HG03108 (cell line): Measurements from ENCODE around the gene ZNF385B.
"Not testable (repeated sequence)": the region's sequence is repeated elsewhere in the genome, so short reads cannot be mapped to it uniquely, and the experiment has no call there.

Experiments used
- ATAC-seq: cut with Tn5 transposase; IDR thresholded peaks from one replicate; pipeline ENCODE4 v1.9.1; 2021; ENCODE audit warnings: moderate library complexity; ENCODE audit not compliant: unreplicated experiment

ZNF385B gene

DNA sequence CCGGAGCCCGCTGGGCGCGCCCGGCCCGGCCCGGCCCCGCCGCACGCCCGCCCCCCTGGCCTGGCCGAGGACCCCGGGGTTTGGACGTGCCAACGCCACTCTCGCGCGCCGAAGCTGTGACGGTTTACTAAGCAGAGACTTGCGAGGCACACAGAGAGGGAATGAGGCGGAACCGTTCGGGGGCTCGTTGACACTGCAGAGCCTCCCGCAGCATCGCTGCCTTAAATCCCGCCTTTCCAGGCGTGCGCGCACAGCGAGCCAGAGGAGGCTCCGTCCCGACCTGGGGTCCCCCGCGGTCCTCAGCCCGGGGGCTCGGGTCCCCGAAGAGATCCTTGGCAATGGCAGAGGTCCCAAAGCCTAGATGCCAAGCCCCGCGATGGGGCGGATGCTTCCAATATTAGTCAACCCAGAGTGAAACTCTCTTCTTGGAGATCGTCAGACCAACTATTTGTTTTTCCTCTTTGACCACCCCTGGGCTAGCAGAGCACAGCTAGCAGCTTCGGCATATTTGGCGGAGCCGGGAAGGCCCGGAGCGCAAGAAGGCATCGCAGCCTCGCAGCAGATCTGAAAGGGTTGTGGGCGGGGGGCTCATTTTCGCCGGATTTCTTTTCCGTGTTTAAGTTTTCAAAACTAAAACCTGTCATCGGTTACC lies at the start of gene ZNF385B:
Gene ZNF385B, minus strand, starts transcription at position 197 of the 652 bp plus-strand sequence.
- ATAC-seq = no peak

DNA sequence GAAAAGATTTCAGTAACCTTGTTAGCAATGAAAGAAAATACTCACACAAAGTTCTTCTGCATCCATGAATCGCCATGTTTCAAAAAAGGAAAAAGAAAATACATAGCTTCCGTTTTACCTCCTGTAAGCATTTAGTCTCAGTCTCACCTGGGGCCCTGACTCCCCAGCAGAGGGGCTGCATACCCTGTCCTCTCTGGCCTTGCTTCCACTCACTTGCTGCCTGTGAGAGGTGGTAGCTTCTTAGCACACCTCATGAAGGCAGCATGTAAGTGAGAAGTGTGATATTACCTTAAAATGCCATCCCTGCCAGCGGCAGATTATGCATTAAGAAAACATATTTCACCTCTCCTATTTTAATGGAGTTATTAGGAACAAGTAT lies 49.3 kb upstream of the ZNF385B start:
- no peak for ATAC-seq

DNA sequence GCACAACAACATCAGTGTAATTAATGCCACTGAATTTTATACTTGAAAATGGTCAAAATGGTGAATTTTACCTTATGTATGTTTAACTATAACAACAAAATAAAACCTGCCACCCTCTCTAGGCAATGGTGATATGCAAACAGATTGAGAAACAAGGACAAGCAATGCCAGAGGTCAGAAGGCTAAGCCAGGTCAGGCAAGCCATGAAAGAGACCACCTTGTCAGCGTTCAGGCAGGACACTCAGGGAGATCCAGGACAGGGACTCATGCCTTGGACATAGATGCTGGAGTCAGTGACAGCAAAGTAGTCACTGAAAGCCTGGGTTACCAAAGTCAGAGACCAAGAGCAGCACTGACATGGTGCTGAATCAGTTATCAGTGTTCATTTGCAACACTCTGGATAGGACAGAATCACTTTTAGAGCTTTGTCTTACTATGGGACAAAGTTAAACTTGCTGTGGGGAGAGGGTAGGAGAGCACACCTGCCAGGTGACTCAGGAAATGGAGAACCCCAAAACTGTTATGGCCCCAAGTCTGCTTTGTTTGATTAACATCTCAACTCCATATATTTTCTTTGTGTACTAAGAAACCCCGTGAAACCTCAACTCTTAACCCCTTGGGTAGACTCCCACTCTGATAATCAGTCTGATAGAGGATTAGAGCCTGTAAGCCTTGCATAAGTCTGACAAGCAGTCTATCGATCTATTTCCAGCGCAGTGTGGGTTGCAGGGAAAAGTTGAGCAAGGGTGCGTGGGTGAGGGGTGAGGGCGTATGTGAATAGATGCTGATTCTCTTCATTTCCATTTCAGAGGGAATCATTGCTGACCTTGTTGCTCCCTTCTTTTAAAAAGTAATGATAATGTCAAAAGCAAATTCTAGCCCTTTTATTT lies 48.7 kb upstream of the ZNF385B start:
- ATAC-seq = no peak

DNA sequence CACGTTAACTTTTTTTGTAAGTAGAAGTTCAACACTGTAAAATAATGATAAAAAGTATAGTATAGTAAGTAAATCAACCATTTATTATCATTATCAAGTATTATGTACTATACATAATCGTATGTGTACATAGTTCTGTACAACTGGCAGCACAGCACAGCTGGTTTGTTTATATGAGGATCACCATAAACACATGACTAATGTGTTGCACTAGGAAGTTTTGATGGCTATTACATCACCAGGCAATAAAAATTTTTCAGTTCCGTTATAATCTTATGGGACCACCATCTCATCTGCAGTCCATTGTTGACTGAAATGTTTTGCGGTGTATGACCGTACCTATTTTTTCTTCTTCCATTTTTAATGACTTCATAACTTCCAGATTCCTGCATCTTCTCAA lies 39.2 kb upstream of the ZNF385B start:
- ATAC-seq = no peak

DNA sequence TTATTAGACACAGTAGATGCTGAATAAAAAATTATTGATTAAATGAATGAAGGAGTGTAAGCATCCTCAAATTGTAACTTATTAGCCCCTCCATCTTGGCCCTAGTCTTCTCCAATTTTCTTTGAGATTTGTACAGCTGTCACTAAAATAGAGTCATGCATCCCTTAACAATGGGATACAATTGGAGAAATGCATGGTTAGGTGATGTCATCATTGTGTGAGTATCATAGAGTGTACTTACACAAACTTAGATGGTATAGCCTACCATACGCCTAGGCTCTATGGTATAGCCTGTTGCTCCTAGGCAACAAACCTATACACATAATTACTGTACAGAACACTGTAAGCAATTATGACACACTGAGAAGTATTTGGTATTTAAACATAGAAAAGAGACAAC lies 38.3 kb upstream of the ZNF385B start:
- no peak for ATAC-seq

DNA sequence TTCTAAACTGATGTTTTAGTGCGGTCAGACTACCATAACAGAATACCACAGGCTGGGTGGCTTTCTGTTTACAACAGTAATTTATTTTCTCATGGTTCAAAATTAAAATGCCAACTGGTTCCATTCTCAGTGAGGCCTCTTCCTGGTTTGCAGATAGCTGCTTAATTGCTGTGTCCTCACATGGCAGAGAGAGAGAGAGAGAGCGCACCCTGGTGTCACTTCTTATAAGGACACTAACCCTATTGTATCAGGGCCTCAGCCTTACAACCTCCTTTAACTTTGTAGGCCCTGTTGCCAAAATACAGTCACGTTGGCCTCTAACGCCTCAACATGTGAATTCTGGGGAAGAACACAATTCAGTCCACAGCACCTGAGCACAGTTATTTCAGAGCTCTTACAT lies 37.5 kb upstream of the ZNF385B start:
- ATAC-seq = no peak

DNA sequence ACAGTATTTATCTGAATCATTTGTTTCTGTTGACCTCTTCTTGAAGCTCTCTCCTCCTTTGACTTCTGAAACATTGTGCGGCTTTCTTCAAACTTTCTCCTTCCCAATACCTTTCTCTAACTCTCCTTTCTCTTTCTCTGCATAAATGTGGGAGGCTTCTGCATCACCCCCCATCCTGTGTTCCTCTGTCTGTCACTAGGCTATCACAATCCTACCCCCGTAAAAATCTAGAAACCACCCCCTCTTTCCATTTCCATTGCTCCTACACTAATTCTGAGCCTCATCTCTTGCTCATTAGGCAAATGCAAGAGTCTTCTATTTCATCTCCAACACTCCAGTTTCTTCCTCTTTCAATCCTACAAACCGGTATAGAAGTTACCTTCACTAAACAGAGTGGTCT lies 32.2 kb upstream of the ZNF385B start:
- ATAC-seq = no peak

DNA sequence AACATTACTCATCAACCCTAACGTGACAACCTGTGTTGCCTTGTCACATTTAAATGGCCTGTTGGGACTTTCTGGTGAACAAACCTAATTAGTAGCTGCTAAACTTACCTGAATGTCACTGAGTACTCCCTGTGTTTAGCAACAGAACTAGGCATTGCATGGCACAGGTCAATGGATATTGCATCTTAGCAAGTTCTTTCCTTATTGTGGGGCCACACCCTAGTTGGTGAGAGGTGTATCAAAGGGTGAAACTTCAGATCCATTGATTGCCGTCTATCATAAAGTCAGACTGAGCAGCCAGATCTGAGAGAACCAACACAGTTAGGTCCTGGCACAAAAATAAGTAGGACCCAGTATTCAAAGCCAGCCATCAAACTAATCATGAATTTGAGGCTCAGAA lies 29.8 kb upstream of the ZNF385B start:
- no peak for ATAC-seq

DNA sequence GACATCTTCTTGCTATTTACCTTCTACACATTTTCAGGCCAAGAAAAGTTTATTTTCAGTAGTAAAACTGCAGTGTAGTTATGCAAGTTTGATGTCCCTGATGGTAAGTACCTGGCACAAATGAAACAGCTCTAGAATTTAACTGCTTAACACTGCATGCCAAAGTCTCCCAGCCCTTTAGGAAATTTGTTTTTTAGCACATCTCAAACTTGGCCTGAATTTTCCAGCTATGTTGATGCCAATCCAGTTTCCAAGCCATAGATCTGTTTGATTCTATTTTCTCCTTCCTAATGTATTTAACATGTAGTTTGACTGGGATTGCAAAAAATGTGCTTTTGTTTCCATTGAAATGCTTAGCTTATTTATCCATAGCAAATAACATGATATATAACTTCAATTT lies 29.3 kb upstream of the ZNF385B start:
- ATAC-seq = no peak

DNA sequence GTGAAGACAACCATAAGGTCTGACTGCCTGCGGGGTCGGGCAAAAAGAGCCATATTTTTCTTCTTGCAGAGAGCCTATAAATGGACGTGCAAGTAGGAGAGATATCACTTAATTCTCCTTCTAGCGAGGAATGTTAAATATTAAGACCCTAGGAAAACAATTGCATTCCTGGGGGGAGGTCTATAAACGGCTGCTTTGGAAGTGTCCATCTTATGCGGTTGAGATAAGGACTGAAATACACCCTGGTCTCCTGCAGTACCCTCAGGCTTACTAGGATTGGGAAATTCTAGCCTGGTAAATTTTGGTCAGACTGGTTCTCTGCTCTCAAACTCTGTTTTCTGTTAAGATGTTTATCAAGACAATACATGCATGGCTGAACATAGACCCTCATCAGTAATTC lies 27.2 kb upstream of the ZNF385B start:
- not testable (repeated sequence) for ATAC-seq

DNA sequence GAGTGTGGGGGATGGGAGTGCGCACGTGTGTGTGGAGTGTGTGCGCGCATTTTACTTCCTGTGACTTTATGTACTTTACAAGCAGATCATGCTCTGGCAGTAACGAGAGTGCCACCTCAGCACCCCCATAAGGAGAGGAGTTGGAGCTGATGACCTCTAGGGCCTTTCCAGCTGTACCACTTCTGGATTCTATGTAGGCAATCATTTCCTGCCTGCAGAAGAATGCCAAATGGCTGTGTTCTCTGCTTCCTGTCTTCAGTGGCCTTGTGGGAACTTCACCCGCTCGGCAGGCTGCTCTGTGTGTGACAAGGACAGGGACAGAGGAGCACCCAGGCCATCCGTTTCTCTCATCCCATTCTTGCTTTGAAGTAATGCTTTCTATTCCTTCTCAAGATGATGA lies 22.8 kb upstream of the ZNF385B start:
- ATAC-seq = no peak

DNA sequence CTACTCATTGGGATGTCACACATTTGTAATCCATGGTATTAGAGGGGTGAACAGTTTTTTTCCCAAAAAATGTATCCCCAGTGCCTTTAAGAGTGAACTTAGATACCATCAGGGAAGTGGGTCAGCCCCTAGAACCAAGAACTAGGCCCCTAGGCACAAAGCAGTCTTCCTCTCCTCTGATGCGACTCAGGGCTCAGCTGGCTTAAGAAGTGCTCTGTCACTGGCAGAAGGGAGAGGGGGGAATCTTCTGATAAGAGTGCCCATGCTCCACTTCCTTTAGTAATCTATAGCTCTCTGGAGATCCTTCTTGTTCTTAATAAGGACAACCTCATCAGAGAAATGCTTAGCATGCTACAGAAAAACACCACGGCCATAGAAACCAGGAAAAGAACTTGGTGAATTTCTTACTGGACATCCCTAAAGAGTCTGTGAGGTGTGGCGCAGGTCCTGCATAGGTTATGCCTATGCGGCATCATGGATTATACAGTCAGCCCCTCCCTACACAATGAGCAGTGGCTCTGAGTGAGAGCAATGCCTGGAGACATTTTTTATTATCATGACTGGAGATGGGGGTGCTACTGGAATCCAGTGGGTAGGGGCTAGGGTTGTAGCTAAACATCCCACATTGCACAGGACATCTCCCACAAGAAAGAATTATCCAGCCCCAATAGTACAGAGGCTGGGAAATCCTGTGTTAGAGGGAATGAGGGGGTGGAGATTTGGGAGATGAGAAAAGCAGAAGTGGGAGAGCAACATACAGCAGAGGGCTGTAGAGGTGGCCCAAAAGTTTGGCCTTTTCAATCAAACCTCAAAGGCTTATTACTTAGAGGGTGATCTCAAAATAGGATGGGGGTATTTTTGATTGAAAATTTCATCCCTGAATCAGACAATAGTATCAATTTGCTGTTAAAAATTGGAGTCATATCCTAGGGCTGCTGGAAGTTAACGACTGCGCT lies 21.7 kb upstream of the ZNF385B start:
- ATAC-seq = no peak

DNA sequence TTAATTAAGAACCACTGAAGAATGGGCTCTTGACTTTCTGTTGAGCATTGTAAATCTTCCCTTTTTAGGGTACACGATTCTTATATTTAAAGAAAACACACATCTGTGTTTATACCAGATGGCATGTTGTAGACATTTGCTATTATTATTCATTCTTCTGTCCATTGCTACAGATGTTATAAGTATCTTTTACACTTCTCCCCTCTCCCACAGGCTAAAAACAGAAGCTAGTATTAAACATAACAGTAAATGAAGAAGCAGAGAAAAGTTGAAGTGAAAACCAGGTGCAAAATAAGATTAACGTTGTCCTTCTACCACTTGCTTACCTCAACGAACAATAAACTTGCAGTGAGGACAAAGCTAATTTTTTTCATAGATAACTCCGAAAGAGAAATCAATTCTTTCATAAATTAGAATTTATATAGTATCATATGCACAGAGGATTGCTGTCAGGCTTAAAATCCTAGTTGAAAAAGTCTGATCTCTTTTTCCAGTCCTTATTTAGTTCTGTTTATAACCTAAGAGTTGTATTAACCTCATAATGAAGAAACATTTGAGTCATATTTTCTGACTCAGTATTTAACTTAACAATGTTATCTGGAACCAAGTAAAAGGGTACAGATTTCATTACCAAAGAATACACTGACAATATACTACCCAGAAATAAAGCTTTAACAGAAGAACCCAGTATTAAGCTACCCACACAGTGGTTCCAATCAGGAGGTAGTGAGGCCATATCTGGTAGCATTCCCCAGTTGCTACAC lies 16.4 kb upstream of the ZNF385B start:
- no peak for ATAC-seq

DNA sequence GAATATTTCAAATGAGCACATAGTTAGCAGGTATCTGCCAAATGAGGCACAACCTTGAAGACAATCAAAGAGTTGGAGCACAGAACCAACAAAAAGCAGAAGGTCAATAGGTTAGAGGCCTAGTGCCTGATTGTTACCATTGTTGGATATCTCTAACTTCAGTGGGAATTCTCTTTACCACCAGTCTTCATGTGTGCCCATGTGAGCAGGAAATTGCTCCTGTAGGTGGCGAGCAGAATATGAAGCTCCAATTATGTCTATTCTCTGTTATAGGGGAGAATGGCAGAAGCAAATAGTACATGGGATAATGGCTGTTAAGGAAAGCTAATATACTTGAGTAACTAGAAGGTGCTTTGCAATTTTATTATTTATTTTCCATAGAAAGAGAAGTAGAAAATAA lies 14.9 kb upstream of the ZNF385B start:
- no peak for ATAC-seq

DNA sequence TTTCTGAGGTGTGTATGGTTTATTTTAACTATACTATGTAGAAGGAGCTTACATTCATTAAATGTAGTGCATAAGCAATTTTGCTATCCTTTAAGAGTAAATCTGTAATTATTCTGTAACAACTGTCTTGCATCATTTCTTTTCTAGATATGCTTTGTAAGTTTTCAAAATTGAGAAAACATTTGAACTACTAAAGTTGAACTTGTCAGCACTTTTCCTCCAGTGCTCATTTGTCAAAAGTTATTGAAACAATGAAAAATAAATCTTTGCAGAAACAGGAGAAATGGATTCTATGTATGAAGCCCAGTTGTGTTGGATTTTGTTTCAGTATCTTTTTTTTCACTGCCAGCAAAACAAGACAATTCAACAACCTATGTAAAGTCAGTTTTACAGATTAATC lies 14.5 kb upstream of the ZNF385B start:
- no peak for ATAC-seq

DNA sequence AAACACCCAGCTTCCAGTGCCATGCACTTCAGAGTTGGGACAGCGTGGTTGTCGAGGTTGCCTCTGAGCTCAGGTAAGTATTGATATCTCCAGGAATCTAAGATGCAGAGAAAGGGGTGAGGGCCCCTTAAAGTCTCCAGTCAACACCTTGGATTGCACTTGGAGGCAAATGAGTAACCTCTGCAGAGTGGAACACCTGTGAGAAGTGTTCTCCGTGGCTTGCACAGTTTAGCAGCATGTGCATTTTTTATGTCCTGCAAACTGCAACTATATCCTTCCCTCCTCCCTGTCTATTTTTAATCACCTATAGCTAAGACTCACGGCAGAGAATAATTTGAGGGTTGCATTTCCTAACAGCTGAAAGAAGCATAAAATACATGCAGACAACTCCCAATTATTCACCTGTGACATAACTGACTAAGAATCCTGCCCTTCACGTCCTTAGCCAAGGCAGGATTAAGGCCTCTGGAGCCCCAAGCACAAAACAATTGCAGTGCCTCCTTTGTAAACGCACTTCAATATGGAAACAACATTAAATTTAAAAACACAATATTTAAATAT lies 1.6 kb upstream of the ZNF385B start:
- no peak for ATAC-seq

DNA sequence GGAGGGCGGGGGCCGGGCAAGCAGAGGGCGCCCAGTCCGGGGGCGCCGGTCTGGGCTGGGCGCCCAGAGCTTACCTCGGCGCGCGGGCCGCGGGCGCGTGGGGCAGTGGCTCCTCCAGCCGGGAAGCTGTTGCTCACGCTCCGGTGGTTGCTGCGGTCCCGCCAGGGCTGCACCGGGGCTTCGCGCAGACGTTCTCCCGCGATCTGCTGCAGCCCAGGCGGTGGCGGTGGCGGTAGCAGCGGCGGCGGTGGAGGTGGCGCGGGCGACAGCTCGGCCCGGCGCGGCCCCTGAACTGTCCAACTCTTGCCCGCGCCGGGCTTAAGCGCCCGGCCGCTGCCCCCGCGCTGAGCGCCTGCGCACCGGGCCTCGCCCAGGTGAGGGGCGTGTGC lies 391 bp downstream of the ZNF385B start:
- no peak for ATAC-seq

DNA sequence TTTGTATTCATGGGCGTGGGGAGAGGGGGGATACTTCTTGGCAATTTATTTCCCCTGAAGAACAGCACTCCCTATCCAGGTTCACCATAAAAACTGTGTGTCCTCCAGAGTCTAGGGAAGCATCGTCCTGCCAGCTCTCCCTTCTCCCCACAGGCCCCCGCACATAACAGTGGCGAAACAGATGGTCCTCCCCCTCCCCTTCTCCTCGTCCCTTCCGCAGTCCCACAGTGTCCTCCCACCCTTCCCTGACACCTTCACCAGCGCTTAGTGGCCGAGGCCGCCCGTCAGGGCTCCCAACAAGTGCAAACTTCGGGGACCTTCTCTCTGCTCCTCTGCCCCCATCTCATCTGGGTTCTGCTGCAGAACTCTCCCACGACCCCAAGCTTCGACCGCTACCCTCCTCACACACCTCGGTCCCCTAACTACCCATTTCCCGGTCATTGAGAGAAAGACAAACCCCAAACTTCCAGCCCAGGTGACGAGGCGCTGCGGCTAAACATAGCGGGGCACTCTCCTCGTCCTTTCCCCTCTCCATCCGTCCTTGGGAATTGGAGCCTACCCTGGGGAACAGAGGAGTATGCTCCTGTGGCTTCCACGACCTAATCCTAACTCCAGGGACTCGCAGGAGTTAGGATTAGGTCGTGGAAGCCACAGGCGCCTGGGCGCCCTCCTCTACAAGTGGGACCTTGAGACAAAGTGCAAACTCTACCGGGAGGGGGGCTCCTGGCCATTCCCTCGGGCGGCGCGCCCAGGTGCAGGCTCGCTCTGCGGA lies 971 bp downstream of the ZNF385B start:
- ATAC-seq = no peak

DNA sequence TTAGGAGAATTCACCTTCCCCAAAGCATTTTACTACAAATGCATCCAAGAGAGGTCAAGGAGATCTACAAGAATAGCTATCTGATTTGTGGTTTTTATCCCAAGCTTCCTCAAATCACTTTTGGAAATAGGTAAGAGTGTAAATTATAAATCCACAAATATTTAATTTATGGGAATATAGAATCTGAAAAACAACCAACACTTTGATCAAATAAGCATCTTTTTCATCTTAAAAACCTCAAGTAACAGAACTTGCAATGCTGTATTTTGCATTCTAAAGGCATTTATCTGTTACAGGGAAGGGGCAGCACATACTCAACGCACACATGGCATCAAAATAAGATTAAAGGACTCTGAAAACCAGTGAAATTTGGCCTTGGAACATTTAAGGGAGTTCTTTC lies 1.9 kb downstream of the ZNF385B start:
- no peak for ATAC-seq

DNA sequence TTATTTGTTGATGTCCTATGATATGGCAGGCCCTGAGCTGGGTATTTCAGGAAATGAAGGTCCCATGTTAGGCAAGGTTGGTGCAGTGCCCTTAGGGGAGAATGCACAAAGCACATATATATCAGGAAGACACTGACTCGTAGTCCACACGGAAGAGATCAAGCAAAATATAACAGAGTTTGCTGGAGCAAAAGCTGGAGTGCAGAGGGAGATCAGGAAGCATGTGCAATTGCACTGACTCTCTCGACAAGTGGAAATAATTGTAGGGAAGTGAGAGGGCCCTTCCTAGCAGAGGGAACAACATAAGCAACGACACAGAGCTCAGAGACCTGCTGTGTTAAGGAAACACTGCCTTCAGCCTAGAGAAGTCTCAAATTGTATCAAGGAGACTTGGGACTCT lies 4.2 kb downstream of the ZNF385B start:
- ATAC-seq = no peak
